Non-pigmented ciliary epithelial cell (primary cell): ENCODE data around the gene ANKLE1.

ENCODE experiments used
- DNase-seq: peaks from one replicate; pipeline ENCODE4 v3.0.0-alpha.2; 2010; ENCODE audit warnings: low read depth

The ANKLE1 gene

GRCh38 chr19:17281391-17282304 lies at the start of gene ANKLE1:
ANKLE1 (plus strand) TSS chr19:17281901; CDS start chr19:17281921, 20 bp downstream.
- DNase-seq: no peak

- DNase-seq: no peak
Observed at GRCh38 chr19:17232258-17232657, 49.4 kb upstream of the ANKLE1 start.

GRCh38 chr19:17234911-17235299 lies 46.8 kb upstream of the ANKLE1 start:
- no peak for DNase-seq

- DNase-seq: no peak
Observed at GRCh38 chr19:17235300-17235970, 46.3 kb upstream of the ANKLE1 start.

GRCh38 chr19:17235971-17236777 lies 45.5 kb upstream of the ANKLE1 start:
- DNase-seq: no peak

- DNase-seq: no peak
Observed at GRCh38 chr19:17236811-17237543, 44.7 kb upstream of the ANKLE1 start.

- no peak for DNase-seq
Observed at GRCh38 chr19:17237747-17238706, 43.7 kb upstream of the ANKLE1 start.

- no peak for DNase-seq
Observed at GRCh38 chr19:17240062-17240752, 41.5 kb upstream of the ANKLE1 start.

- no peak for DNase-seq
Observed at GRCh38 chr19:17240826-17241399, 40.8 kb upstream of the ANKLE1 start.

GRCh38 chr19:17242431-17243208 lies 39.1 kb upstream of the ANKLE1 start:
- no peak for DNase-seq

GRCh38 chr19:17243211-17243829 lies 38.4 kb upstream of the ANKLE1 start:
- no peak for DNase-seq

GRCh38 chr19:17243830-17244617 lies 37.7 kb upstream of the ANKLE1 start:
- DNase-seq: no peak

- no peak for DNase-seq
Observed at GRCh38 chr19:17244618-17245534, 36.8 kb upstream of the ANKLE1 start.

- no peak for DNase-seq
Observed at GRCh38 chr19:17245535-17245984, 36.1 kb upstream of the ANKLE1 start, which contains the start of gene NR2F6. NR2F6 (minus strand) TSS chr19:17245919; CDS start chr19:17245220, 699 bp downstream.

GRCh38 chr19:17246681-17247425 lies 34.8 kb upstream of the ANKLE1 start:
- no peak for DNase-seq
